ENCODE results near the gene NRG3.

Gene NRG3

DNA sequence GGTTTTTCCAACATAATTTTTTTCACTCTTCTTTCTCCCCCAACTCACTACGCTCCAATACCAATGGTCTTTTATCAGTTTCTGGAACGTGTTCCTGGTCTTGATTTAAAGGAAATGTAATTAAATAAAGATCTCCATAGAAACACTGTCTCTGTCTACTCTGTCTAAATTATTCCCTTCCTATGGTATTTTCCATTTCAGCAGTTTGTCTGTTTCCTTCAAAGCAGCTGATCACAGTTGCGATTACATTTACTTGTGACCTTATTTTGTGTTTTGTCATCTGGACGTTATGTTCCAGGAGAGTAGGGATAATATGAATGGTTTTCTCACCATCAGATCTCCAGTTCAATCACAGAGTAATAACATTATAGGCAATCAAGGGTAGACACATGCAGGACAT is 359.2 kb downstream of the NRG3 start:
- no peak for DNase-seq

DNA sequence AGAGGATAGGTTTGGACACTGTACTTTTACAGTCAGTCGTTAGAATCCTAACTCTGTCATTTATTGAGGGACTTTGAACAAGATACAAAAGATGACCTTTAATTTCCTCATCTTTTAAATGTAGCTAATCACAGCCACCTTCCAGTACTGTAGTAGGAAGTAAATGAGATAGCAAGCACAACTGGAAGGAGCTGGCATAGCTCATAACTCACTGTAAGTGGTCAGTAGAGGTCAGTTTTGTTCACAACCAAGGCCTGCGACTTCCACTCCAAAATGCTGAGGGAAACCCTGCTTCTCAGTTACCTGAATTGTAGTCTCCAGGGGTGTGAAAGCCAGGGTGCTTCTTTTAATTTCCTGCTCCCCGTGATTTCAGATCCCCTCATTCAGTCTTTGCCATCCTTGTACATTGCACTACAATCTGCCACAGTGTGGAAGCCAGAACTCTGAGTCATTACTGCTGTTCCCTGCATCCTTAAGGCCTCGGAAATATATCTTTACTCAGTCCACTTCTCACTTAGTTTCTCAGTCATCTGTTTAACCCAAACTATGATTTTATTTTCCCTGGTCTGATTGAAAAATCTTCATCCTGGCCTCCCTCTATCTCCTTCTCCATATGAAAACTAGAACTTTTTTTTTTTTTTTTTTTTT is 361.2 kb downstream of the NRG3 start:
- no peak for DNase-seq

DNA sequence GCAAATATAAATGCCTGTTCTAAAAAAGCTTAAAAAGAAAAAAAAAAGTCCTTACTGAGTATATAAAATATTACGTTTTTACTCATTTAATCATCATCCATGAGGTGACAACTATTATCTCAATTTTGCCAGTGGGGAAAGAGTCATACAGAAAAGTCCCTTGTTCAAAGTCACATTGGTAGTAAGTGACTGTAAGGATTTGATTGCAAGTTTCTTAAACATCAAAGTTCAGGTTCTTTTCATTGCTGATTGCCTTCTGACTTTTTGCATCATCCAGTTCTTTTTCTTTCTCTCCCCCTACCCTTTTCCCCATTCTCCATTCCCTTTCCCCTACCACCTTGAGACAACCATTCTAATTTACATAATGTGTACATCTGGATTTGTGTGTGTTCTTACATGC is 363.3 kb downstream of the NRG3 start:
- no peak for DNase-seq

DNA sequence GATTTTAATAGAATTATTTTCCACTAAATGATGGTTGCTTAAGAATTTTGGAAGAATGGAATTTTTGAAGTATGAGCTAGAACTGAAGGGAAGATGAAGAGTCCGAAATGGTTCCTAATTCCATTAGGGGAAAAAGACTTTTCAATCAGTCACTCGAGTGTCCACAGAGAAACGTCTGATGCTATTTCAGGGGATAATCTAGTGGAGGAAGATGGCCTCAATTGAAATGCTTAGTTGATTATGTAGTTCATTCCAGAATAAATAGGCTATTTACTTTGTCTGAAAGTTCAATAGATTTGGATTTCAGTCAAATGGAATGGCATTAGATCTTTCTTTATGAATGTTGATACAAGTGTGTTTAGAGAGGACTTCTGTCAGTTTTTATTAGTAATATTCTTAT is 365.4 kb downstream of the NRG3 start:
- no peak for DNase-seq

DNA sequence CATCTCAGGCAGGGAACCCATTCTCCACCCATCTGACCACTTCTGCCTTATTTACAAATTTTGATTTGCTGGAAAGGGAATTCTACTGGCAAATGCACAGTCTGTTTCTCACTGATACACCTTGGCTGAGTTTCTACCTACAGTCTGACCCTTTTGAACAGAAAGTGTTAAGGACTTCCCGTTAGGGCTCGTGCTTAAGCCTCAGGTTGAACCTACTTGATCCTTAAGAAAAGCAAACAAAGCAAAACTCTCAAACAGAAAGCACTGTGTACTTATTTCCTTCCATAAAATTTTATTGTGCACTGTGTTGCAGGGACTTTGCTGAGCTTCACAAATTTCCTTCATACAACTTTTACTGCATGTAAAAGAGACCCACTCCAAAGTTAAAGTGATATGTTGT is 367.8 kb downstream of the NRG3 start:
- no peak for DNase-seq

DNA sequence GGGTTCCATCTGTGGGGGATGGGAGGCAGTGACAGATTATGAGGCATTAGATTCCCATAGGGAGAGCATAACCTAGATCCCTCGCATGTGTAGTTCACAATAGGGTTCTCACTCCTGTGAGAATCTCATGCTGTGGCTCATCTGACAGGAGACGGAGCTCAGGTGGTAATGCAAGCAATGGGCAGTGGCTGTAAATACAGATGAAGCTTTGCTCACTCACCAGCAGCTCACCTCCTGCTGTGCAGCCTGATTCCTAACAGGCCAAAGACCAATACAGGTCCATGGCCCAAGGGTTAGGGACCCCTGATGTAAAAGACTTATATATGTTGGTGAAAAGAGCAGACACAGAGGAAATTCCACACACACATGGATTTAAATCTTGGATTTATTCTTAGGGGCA is 370.2 kb downstream of the NRG3 start:
- DNase-seq: no peak

DNA sequence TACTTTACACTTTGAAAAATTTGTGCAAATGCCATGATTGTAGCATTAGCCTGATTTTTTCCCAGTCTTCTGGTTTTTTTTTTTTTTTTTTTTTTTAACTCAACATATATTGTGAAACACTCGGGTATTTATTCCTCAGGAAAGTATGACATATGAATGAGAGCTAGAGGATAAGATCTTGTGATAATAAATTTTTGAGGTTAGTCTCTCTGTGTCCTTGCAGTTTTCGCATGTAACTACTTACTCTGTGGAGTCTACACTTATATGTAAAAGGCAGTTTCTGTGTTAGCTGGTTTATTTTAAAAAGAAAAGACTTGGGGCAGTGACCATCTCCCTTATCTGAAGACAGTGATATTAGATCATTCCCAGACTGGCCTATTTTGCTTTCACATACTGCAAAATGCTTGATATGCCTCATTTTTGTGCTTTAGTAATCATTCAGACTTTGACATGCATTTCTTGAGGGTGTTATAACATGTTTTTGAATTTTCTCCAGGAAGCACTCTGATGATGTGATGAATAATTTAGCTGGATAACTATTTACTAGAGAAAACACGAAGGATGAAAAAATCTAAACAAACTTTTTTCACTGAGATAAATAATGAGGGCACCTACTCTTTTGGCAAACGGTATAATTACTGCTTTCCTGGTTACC is 371.0 kb downstream of the NRG3 start:
- no peak for DNase-seq

DNA sequence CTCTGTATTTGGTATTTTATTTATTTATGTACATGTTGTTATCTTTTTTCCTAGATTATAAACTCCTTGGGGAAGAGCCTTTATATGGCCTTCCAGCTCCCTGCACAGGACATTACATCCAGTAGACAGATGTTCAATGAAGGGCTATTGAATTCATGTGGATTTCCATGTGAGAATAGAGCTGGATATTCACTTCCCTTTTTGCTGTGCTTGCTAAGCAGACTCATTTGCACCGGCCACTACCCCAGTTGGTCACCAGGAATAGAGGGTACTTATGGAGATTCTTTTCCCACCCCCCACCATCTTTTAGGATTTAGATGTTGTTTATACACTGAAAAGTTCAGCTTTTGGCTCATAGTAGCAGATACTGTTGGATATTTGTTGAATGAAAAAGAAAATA is 374.1 kb downstream of the NRG3 start:
- DNase-seq: no peak

DNA sequence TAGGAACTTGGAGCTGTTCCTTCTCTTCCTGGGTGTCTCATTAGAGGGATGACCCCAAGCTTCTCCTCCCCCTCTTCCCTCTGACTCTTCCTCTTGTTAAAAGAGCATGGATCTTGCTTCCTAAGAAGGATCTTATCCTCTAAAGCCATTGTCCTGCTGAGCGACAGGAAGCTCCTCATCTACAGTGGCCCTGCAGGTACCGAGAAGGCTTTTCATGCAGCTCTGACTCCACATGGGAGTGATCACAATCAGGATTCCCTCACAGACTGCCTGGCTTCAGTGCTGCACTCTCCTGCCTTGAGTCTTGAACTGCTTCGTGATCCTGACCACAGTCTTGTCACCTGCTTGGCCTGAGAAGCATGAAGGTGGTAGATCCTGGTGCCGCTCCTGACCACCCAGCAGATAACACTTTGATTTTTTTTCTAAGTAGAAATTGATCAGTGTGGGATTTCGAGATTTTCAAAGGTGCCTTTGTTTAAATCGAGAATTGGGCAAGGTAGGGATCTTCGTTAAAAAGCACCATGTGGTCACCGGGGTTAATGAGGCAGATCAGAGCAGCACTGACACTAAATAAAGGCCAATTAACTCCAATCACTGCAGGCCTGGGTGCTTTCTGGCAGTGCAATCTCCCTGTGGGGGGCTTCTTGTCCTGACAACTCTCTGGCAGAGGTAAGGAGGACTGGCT is 376.4 kb downstream of the NRG3 start:
- DNase-seq: no peak

DNA sequence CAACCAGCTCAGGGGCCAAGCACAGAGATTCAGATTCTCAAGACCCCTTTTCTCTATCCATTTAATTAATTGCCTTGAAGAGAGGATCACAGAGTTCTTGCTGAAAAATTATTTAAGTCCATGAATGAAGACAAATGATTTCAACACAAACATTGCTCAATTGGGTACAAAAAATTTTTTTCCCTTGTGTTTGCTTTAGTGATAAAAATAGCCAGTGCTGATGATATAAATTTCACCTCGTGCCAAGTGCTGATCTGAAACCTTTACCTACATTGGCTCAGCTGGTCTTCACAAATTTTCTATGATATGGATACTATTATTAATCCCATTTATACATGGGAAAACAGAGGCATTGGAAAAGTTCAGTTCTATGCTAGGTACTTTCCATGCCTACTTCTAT is 377.1 kb downstream of the NRG3 start:
- DNase-seq: no peak

DNA sequence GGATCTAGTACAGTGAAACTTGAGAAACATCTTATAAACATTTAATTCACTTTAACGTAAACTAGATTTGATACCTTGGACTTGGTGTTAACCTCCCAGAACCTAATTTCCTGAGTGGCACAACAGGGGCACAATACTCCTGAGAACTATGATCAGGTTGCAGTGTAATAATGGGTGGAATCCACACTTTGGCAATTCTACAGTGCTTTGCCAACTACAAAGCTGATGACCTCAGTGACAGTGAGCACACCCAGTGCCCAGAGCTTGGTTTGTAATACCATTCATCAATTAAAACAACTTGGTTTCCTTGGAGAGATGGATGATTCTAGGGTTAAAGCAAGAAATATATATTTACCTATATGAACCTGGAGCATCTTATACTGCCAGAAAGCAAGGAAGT is 379.2 kb downstream of the NRG3 start:
- no peak for DNase-seq

DNA sequence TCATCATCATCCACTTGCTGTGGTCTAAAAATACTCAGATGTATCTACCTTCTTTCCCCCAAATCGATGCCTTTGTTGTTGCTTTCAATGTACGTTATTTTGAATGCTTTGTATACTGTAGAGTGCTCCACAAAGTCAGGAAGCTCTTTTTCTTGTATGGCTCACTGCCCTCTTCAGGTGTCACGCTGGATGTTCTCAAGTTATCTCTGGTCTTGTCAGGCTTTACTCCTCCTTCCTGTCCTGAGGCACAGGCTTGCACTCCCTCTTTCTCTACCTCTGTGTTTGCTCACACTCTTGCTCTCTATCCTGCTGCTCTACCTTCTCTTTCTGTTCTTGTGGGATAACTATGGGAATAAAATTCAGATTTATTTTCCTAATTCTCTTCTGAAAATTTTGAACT is 381.3 kb downstream of the NRG3 start:
- no peak for DNase-seq

DNA sequence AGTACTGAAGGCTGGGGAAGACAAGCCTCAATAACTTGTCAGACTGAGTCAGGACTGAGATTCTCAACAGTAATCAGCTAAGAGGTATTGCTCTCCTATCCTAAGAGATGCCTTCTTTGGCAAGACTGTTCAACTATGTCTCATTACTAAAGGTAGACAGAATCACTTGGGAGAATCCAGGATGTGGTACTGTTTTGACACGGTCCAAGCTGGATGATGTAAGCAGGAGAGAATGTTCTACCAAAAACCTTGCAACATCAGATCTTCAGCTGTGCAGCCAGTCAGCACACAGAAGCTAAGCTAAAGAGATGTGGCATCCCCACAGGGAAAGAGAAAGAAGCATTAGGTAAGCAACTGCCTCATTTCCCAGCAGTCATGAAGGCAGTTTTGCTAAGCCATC is 391.4 kb downstream of the NRG3 start:
- no peak for DNase-seq

DNA sequence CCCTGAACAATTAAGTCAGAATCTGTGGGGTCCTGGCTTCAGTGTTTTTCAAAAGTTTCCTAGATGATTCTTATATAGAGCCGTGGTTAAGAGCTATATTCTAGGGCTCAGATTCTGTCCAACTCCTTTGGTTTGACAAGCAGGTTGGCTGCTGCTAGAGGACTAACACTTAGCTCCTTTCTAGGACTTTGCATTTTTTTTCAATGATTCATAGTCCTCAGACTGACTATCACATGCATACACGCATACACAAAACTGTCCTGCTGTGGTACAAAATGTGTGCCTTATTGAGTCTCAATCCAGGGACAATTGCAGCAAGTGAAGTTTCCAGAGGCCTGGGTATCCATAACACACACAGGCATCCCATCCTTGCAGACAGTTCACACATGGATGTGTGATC is 392.0 kb downstream of the NRG3 start:
- DNase-seq: no peak

DNA sequence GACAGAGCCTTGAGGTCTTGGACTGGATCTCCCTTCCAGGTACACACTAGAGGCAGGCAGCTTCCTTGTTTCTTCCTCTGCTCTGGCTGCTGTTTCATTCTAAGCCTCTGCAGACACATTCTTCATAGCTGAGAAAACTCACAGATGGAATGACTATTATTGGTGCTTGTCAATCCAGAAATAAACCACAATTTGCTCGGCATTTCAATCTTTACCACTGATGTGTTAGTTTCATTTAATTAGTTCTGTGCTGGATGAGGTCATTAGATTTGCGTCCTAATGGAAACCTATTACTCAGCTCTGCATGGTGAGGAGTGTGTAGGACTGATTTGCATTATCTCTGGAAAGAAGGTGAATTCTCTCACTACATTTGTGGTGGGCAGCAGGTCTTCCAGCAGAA is 392.5 kb downstream of the NRG3 start:
- DNase-seq: no peak

DNA sequence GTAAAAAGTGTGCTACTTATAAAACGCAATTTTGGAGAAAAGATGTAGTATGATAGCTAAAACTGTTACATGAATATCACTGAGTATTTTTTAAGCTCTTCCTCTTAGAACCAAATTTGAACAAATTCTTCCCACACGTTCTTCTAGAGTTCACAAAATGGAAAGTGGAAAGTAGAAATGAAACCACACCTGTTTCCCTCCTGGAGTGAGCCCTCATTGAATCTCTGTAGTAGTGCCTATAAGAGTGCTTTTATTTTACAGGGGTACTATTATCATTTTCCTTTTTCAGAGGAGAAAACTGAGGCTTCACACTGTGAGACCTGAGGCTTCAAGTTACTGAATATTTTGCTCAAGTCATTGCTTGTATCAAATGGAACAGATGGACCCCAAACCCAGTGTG is 393.0 kb downstream of the NRG3 start:
- no peak for DNase-seq

DNA sequence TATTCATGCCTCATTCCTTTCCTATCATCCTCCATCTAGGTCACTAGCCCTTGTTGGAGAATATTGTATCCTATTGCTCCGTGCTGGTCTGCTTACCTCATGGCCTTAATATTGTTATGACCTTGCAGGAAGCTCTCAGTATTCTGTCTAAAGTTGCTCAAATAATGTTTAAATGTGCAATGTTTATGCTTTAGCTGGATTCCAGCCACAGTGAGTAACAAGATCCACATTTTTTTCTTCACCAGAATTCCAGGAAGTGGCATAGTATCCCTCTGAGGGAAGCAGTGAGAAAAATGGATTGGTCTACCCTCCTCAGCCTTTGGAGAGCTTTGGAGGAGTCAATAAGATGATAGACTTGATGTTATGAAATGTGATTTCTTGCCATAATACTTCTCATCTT is 402.6 kb downstream of the NRG3 start:
- DNase-seq: no peak

DNA sequence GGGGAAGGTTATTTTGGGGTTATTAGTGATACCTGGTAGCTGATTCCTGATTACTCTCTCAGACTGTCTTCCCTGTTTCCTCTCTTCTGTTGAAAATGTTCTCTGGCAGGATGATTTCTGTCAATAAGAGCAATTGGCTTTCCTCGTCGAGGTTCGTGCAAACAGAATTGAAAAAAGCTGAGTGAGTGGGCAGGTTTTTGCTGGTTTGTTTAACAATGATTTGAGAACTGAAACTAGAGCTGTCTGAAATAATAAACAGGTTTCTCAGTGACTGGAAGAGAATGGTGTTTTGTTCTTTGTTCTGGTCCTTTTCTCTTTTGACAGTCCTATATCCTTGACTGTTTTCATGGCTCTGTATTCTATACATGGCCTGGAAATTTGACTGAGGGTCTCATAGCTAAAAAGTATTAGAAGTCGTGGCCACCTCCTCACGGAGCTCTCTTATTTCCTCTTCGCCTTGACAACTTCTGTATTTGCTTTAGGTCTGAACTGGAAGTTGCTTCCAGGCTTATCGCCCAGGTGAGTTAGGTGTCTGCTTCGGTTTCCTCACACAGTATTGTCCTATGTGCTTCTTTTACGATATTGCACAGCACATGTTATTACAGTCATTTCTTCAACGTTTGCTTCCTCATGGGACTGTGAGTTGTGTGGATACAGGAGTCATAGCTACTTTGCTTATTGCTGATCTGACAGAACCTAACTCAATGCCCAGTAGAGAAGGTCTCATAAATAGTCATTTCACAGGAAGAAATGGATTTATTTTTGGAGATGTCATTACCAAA is 403.6 kb downstream of the NRG3 start:
- DNase-seq: no peak

DNA sequence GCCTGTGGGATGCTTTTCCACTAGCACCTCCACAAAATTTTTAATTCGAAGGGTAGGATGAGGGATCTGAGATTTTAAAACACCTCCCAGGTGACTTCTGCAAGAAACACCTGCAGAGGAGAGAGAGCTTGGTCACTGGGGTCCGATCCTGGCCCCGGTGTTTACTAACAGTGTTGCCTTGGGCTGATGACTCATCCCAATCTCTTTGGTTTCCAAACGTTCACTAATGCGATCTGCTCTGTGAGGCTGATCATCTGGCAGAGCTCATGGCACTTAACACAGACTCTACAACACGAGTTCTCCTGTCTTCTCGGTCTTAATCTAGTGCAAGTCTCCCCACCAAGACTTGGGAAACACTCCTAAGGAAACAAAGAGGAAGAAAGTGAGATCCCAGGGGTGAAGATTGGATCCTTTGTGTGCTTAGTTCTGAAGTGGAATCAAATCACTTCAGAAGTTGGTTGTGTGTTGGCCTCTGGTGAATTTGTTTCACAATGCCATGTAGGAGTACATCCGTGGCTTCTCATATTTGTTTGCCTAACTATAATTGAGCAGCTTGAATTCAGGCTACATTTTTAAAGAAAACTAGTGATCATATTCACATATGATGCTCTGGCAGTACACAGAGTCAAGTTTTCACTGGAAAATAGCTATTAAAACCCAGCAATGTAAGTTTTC is 407.9 kb downstream of the NRG3 start:
- DNase-seq: no peak

DNA sequence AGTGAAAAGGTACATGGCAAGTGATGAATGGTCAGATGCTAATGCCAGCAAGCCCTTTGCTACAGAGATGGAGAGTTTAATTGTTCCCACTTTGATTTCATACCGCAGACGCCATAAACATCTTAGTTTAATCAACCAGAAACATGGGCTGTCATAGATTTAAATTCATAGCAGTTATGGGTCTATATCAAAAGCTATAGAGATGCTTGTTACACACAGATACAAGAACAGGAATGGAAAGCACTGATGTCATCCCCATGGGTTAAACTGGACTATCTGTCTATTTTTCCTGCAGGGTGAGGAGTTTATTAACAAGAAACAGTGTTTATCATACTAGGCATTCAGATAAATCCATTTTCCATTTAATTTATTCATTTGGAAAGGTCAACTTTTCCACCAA is 409.2 kb downstream of the NRG3 start:
- DNase-seq: no peak

DNA sequence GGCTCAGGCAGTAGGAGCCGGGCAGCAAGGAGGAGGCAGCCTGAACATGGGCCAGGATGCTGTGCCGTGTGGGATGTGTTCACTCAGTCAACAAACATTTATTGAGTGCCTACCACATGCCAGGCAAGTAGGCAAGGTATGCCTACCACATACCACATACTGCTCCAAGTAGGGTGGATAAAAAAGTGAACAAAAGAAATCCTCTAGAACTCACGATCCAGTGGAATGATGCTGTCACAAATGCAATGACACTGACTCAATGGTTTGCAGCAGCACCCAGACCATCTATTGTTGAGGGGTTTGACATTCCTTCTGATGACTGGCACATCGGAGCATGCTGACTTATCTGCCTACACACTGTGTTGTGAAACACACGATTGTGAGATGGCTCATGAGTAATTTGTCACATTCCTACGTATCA is 413.5 kb downstream of the NRG3 start:
- no peak for DNase-seq

DNA sequence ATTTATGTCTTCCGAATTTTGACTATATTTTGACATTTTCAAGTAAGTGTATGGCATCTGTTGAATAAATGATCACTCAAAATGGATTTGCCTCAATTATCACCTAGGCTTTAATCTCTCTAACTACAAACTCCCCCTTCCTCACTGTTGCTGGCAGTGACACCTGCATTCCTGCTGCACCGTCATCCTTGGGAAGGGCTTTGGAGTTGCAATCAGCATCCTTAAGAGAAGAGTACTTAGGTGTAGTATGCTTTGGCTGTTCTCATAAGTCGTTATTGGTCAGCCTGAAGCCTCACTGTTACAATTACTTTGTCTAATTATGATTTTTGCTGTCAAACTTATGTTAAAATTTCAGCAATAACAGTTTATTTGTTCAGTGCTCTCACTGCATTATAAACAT is 415.0 kb downstream of the NRG3 start:
- no peak for DNase-seq

DNA sequence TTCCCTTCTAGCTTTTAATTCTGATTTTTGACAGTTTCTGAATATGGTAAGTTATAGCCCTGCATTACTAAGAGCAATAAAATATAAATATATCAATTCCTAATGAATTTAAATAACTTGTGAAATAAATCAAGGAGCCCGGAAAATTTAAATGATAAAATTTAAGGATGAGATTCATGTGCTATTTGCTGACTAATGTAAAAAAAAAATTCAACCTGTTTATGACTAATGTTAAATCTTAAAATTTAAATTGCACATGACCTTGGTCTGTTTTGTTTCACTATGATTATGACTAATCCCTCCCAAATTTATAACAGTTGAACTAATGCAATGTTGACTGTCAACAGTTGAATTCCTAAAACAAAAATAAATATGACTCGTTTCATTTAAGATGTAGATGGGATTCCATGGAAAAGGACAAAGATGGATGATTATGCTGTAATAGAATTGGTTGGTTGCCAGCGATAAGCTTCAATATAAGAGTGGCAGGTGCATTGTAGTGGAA is 419.9 kb downstream of the NRG3 start:
- DNase-seq: no peak
